Suppressor macrophage treated with lipopolysaccharide for 4 hours (primary cell): ENCODE measurements around the gene IGFL3.
"Not testable (repeated sequence)": the region's sequence is repeated elsewhere in the genome, so short reads cannot be mapped to it uniquely, and the experiment has no call there.

ENCODE experiments used
- DNase-seq: peaks from one replicate; pipeline ENCODE4 v3.0.0-alpha.2; 2020

IGFL3 gene

DNA sequence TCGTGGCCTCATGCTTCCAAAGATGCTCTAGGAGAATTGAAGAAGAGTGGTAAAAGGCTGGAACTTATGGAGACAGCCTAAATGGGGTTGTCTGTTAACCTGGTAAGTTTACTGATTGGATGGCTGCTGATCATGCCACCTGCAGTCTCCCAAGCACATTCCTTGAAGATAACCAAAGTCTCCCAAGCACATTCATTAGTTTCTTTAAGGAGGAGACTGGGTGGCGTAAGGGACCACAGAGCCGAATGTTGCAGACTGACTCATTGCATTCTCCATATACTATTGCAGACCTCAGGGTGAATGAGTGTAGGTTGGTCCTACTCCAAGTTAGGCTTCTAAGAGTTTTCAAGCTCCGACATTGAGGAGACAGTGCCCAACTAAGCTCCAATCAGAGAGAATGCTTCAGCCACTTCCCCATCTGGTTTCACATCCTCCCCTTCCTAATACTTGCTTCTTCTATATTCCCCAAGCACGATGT is at the start of gene IGFL3:
Gene IGFL3 (minus strand): TSS at position 51 of the 478 bp plus-strand sequence. CDS start 39 bp downstream, at position 12.
- DNase-seq: peak; percentile 51

DNA sequence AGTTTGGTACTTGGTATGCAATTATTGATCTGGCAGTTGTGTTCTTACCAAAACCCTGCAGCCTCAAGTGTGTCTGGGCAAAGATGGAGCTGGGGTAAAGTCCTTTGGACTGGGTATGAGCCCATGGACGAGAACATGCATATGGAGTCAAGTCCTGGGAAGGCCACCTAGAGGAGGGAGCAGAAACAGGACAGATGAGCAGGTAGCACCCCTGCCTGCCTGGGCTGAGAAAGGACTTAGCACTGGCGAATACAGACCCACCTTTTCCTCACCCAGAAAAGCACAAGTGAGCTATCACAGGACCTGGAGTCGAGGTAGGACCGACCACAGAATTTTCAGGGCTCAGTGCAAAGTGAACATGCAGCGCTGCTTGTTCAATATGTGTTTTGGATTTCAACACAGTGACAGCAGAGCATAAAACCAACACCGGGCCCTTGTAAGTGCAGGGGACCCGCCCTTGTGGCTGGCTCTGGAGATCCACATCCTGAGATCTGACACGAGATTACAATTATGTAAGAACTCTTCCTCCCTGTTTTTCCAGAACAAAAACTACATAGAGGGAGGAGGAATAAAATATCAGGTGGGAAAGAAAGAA is 49.5 kb upstream of the IGFL3 start:
- DNase-seq: no peak

DNA sequence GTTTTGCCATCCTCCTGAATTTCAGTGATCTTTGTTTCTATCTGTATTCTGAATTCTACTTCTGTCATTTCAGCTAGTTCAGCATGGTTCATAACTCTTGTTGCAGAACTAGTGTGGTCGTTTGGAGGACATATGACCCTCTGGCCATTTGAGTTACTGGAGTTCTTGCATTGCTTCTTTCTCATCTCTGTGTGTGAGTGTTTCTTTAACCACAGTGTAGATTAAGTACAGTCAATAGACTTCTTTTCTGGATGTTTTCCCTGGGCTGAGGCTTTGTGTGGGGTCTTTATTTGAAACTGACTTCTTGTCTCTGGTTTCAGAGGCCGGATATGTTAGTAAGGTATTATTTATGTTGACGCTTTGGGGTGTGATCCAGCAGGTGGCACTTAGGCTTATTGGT is 38.2 kb upstream of the IGFL3 start:
- no peak for DNase-seq

DNA sequence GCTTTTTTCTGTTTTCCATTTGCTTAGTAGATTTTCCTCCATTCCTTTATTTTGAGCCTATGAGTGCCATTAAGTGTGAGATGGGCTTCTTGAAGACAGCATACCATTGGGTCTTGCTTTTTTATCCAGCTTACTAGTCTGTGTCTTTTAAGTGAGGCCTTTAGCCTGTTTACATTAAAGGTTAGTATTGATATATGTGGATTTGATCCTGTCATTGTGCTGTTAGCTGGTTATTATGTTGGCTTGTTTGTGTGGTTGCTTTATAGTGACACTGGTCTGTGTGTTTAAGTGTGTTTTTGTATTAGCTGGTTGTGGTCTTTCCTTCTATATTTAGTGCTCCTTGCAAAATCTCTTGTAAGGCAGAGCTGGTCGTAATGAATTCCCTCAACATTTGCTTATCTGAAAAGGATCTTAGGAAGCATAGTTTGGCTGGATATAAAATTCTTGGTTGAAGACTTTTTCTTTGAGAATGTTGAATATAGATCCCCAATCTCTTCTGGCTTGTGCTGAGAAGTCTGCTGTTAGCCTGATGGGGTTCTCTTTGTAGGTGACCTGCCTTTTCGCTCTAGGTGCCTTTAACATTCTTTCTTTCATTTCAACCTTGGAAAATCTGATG is 37.3 kb upstream of the IGFL3 start:
- DNase-seq: not testable (repeated sequence)

DNA sequence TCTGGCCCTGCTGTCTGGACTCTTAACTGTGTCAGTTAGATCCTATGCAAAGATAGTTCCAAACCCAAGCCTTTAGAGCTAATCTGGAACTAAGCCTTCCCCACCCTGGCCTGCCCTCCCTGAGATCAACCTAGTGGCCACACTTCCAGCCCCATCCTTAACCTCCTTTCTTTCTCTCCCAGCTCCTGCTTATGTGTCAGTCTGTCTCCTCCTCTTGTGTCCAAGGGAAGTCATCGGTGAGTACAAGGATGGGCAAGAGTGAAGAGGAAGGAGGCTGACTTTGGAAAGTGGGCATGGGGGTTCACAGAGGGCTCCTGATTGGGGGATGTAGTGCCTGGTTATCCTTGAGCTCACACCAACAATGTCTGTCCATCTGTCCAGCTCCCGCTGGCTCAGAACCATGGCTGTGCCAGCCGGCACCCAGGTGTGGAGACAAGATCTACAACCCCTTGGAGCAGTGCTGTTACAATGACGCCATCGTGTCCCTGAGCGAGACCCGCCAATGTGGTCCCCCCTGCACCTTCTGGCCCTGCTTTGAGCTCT is 35.8 kb upstream of the IGFL3 start:
- no peak for DNase-seq

DNA sequence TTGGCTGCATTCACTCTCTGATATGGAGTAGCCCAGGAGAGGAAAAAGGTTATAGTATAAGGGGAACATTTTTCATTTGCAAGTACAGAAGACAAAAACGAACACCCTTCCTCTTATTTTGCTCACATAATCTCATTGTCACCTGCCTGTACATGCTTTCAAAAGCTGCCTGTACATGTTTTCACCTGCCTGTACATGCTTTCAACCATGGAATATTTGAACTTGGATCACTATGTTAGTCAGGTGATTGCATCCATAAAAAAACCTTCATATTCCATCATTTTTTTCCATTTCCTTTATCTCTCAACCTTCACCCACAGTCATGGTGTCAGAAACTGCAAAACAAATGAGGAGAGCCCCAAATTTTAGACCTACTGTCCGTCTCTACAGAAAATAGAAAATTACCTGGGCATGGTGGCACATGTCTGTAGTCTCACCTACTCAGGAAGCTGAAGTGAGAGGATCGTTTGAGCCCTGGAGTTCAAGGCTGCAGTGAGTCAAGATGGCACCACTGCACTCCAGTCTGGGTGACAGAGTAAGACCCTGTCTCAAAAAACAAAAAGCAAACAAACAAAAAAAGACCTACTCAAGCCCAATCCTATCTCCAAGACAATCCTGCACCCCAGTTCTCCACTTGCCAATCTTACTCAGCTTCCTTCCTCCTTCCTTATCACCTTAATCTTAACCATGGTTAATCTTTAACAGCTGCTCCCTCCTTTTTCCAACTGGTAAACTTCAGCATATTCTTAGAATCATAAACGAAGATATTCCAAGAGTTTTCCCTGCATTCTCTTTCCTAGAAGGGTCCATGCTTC is 35.1 kb upstream of the IGFL3 start:
- DNase-seq: no peak

DNA sequence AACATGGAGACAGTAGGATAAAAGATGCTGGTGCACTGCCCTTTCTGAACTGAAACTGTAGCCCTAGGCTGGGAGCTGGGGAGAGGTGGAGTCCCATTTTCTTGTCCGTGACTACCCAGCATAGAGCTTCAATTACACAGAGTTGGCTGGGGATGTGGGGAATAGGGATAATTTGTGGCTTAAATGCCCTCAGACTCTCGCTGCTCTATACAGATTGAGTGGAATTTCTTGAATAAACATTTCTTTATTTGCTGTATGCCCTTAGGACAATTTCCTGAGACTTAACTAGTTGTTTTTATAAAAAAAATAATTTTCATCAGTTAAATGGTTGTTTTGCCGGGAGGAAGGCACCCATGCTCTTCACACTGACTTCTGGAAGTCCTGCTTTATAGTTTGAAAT is 30.7 kb upstream of the IGFL3 start:
- no peak for DNase-seq

DNA sequence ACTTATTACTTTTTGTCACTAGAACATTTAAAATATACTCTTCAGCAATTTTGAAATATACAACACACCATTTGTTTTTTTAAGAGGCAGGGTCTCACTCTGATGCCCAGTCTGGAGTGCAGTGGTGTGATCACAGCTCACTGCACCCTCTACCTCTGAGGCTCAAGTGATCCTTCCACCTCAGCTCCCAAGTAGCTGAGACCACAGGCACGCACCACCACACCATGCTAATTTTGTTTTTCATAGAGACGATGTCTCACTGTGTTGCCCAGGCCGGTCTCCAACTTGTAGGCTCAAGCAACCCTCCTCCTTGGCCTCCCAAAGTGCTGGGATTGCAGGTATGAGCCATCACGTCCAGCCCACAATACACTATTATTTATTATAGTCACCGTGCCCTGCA is 26.1 kb upstream of the IGFL3 start:
- no peak for DNase-seq

DNA sequence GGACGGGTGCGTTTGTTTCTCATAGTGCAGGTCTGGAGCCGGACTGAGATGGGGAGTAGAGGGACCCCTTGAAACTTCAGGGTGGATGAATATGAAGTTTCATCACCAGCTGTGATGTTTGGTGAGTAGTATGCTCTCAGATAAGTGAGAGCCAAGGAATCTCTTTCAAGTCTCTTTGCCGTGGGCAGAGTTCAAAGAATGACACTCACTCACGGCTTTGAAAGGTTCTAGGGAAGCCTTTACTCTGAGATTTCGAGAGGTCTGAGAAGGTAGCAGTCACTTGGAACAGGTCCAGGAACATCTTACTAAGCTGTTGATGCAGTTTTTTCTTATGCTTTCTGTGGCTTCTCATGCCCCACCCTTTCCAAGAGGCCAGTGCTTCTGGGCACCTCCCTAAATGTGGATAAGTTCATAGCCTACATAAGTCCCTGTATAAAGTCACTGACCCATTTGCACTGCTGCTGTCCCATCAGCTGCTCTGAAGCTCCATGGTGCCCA is 23.4 kb upstream of the IGFL3 start, which contains the start of gene IGFL2:
Gene IGFL2 (plus strand): TSS at position 448 of the 498 bp plus-strand sequence. CDS start 41 bp downstream, at position 489.
- DNase-seq: no peak

DNA sequence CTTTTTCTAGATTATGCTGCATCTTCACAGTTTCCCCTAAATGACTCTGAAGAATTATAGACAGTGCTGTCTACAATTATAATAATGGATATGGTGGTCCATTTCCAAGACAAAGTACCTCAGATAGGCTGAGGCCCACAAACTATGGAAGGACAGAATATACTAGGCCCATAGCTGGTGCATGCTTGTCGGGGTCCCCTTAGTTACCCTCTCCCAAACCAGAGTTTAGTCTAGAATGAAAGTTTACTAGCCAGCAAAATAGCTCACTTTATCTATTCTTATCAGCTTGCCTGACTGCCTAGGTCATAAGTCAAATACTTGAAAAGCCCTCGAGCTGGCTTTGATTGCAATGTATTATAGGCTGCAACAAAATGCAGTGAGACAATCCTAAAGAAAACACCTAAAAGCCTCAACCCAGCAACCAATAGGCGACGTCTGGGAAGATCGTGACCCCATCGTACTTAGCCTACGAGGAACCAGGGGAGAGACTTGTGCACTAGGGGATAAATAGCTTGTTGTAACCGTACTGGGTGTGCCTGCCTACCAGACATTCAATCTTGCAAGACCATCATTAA is 22.8 kb upstream of the IGFL3 start:
- DNase-seq: no peak

DNA sequence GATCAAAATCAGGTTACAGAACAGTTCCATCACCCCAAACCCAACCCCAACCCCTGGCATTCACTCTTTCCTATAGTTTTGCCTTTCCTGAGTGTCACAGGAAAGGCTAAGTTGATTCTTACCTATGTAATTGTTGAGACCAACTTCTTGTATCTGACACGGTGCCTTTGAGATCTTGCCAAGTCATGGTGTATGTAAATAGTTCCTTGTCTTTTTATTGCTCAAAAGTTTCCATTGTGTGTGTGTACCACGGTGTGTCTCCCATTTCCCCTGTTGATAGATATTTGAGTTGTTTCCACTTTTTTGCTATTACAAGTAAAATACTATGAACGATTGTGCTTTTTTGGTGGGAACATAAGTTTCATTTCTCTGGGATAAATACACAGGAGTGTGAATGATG is 20.3 kb upstream of the IGFL3 start:
- DNase-seq: no peak

DNA sequence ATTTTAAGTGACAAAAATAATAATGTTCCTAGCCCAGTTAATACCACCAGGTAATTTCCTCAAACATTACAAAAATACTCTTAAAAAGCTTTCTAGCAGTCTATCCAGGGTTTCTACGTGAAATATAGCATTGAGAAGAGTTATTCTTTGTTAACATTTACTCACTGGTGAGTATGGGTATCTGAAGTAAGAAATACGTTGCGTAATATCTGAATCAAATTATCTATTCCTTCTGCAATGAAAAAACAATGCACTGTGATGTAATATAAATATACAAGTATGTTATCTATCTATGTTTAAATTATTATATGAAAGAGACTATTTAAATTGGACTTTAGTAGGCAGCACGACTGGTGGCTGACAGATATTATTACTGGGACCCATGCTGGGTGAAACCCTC is 17.8 kb upstream of the IGFL3 start:
- DNase-seq: no peak

DNA sequence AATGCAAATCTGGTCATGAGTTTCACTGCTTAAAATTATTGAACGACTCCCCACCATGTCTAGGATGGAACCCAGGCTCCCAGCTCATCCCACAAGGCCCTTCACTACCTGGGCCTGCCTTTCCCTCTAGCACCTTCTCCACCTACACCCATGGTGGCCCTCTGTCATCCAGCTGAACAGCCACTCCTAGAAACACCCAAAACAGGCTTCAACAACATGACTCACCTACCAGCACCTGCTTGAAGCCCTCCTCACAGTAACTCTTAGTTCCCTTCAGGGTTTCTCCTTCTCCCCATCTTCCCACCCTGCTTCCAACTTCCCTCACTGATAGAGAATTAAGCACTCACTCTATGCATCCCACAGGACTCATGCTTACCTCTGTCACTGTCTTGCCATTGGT is 16.9 kb upstream of the IGFL3 start:
- no peak for DNase-seq

DNA sequence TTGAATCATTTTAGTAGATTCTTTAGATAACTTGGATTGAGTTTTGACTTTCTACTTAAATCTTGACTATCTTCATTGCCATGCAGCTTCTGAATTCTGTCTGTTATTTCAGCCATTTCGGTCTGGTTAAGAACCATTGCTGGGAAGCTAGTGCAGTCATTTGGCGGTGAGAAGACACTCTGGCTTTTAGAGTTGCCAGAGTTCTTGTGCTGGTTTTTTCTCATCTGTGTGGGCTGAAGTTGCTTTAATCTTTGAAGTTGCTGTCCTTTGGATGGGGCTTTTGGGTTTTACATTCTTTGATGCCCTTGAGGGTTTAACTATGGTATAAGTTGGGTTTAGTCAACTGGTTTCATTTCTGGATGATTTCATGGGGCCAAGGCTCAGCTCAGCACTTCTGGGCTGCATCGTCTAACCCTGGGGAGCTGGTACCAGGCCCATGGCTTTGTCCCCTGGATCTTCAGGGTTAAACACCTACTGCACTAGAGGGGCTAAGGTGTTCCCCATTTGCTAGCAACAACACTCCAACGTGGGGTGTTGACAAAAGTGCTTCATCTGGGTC is 13.5 kb upstream of the IGFL3 start:
- no peak for DNase-seq

DNA sequence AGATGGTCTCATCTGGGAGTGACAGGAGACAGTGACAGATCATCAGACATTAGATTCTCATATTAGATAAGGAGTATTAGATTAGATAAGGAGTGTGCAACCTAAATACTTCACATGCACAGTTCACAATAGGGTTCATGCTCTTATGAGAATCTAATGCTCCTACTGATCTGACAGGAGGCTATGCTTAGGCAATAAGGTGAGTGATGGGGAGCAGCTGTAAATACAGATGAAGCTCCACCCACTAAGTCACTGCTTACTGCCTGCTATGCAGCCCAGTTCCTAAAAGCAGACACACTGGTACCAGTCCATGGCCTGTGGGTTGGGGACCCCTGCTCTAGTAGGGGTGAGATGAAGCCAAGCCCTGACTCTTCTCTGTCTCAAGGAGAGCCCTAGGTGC is 10.0 kb upstream of the IGFL3 start:
- DNase-seq: no peak

DNA sequence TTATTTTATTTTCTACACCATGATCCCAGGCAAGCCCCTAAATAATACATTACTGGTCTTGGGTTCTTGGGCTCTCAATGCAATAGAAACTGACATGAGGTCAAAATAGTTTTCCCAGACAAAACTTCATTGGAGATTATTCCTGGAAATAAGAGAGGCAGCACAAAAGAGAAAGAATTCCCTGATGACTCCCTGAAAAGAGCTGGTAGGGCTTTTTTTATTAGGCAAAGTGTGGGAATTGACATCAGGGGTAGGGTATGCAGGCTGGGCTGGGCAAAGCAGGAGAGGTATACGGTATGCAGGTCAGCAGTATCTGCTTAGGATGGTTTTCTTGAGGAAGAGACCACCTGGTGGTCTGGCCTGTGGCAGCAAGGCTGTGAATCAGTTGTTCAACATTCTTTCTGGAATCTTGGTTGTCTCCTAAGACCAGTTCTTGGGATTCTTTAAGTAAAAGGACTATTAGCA is 9.3 kb upstream of the IGFL3 start:
- no peak for DNase-seq

DNA sequence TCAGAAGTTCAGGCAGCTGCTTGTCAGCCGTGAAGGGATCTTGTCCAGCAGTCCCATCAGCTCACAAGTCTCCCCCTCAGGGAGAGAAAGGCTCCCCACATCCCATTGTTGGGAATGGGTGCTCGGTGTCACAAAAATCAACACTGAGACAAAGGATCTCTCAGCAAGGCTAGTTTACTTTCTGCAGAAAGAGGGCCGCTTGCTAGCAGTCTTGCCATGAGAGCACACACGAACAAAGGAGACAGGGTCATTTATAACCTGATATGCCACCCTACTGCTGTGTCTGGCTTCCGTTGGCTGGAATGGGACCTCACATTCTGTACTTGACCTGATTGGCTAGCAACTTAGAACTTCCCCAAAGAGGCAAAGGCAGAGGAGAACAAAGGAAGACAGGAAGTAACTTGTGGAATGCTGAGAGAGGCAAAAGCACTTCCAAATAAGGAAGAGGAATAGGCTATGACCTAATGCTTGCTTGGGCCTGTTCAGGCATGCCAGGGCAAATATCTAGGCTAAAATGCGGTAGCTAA is 8.7 kb upstream of the IGFL3 start:
- peak; percentile 41 for DNase-seq

DNA sequence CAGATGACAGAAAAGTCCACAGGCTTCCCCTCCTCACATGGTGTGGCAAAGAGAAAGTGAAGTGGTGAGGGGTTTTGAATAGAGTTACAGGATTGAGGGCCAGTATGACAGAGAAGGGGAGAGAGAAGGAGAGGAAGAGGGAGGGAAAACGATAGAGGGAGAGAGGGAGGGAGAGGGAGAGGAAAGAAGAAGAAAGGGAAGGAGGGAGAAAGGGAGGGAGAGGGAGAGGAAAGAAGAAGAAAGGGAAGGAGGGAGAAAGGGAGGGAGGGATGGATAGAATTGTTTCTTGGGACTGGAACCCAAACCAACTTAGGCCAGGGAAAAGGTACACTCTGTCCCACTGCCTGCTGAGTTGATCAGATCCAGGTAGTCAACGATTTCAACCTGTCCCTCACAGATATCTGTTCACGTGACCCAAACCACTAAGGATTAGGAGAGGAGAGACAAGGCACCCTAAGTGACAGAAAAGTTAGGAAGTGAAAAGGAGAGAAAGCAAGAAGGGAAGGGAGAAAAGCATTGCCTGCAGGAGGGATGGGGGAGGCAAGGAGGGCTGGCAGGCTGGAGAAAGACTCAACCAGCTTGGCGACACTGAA is 8.1 kb upstream of the IGFL3 start:
- no peak for DNase-seq

DNA sequence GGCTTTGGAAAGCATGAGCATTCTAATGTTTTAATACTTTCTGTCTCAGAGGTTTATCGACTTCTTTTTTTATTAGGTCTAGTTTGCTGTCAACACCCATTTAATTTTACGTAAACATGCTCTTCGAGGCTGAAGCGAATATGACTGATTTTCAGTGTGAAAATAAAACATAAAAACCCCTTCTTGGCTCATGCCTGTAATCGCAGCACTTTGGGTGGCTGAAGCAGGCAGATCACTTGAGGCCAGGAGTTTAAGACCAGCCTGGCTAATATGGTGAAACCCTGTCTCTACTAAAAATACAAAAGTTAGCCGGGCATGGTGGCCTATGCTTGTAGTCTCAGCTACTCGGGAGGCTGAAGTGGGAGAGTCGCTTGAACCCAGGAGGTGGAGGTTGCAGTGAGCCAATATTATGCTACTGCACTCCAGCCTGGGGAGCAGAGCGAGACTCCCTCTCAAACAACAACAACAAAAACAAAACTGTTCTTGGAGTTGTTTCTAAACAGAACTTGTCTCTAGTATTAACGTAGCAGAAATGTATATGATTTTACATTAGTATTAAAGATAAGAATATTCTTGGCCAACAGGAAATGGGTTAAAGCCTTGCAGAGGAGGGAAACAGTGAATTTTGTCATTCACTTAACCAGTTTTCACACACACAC is 7.1 kb upstream of the IGFL3 start:
- no peak for DNase-seq

DNA sequence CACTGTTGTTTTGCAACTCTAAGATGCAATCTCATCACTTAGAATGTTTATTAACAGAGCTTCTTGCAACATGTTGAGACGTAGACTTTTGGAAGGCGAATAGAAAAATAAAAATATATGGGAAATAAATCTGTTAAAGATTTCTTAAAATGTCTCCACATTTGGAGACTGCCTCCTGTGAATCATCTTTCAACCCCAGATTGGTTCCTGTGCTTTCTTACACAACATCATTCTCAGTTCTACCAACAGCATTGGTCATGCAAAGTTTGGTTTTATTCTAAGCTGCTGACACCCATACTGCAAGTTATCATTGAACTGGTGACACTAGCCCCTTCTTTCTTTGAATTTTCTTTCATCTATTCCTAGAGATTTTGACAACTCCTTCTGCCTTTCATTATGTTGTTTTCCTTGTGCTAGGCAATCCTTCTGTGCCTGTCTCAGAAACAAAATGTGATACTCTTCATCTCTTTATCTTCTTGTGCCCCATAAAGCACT is 1.6 kb upstream of the IGFL3 start:
- DNase-seq: peak; percentile 10

DNA sequence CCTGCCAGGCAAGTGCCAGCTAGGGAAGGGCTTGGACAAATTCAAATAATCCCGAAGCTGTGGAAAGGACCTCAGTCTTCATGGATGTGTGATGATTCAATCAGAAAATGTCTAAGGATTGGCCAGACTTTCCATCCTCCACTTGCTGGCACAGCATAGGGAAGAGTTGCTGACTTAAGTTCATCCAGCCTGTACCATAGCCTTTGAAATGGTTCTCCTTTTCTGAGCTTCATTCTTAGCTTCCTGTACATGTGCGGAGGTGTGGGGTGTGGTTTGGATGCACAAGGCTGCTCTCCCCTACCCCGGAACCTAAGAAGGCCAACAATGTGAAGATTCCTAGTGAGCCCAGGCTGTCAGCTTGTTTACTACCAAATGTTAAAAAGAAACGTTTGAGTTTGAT is 959 bp upstream of the IGFL3 start:
- no peak for DNase-seq
